ENCODE measurements around the gene KCNIP1. TPM values are rescaled to one million over a fixed set of nuclear protein-coding genes. Genes with fewer than 3 reads are reported as not detected.

Gene KCNIP1
- total RNA-seq, 4 donors from 2014 or later: 0.34 TPM; not detected in 3

- no peaks in the 10 kb centered on the region for H3K27me3 ChIP-seq
- TF ChIP-seq POLR2AphosphoS5 (IDR thresholded peaks at IDR 0.05): no peak
- WGBS: 83% methylated on average over 2 of the region's 2 CpGs
- no peaks in the 10 kb centered on the region for H3K9me3 ChIP-seq
- no peaks in the 10 kb centered on the region for H3K4me1 ChIP-seq
- H3K4me3 ChIP-seq: no peak overlapping the region
- no peak for DNase-seq (ENCODE audit: low spot score in 2 of 2)
- no peak overlapping the region for H3K27ac ChIP-seq
- no peaks in the 10 kb centered on the region for H3K36me3 ChIP-seq
Measured at GRCh38 chr5:170650850-170651249, 147.0 kb downstream of the KCNIP1 start.

GRCh38 chr5:170651604-170652277 lies 147.9 kb downstream of the KCNIP1 start:
- TF ChIP-seq POLR2A (IDR thresholded peaks at IDR 0.05) (no peak), EP300 (IDR thresholded peaks at IDR 0.05) (no peak), CTCF (IDR thresholded peaks at IDR 0.05) (no peak), POLR2AphosphoS5 (IDR thresholded peaks at IDR 0.05) (no peak)
- no peak overlapping the region for H3K4me3 ChIP-seq
- H3K27me3 ChIP-seq: no peaks in the 10 kb centered on the region
- no peaks in the 10 kb centered on the region for H3K4me1 ChIP-seq
- H3K27ac ChIP-seq: no peak overlapping the region
- no peaks in the 10 kb centered on the region for H3K36me3 ChIP-seq
- DNase-seq (ENCODE audit: low spot score in 2 of 2): no peak
- 74% methylated on average over 11 of the region's 11 CpGs for WGBS
- no peaks in the 10 kb centered on the region for H3K9me3 ChIP-seq

- DNase-seq (ENCODE audit: low spot score in 2 of 2): no peak
- Histone ChIP-seq H3K9me3 (no peaks in the 10 kb centered on the region), H3K27me3 (no peaks in the 10 kb centered on the region), H3K4me3 (no peak overlapping the region), H3K36me3 (no peaks in the 10 kb centered on the region), H3K27ac (no peak overlapping the region), H3K4me1 (no peaks in the 10 kb centered on the region)
- TF ChIP-seq POLR2AphosphoS5 (IDR thresholded peaks at IDR 0.05) (no peak), CTCF (IDR thresholded peaks at IDR 0.05) (no peak), EP300 (IDR thresholded peaks at IDR 0.05) (no peak), POLR2A (IDR thresholded peaks at IDR 0.05) (no peak)
- WGBS: 90% methylated on average over 4 of the region's 4 CpGs
Measured at GRCh38 chr5:170655476-170655875, 151.7 kb downstream of the KCNIP1 start.

- TF ChIP-seq EP300 (IDR thresholded peaks at IDR 0.05) (no peak), CTCF (IDR thresholded peaks at IDR 0.05) (no peak), POLR2A (IDR thresholded peaks at IDR 0.05) (no peak), POLR2AphosphoS5 (IDR thresholded peaks at IDR 0.05) (no peak)
- WGBS: 73% methylated on average over 4 of the region's 4 CpGs
- no peaks in the 10 kb centered on the region for H3K4me1 ChIP-seq
- no peak overlapping the region for H3K4me3 ChIP-seq
- no peaks in the 10 kb centered on the region for H3K9me3 ChIP-seq
- no peaks in the 10 kb centered on the region for H3K27me3 ChIP-seq
- H3K36me3 ChIP-seq: no peaks in the 10 kb centered on the region
- DNase-seq (ENCODE audit: low spot score in 2 of 2): no peak
- H3K27ac ChIP-seq: no peak overlapping the region
Measured at GRCh38 chr5:170655920-170656319, 152.1 kb downstream of the KCNIP1 start.

GRCh38 chr5:170656346-170656745 lies 152.5 kb downstream of the KCNIP1 start:
- H3K4me1 ChIP-seq: no peaks in the 10 kb centered on the region
- H3K27ac ChIP-seq: no peak overlapping the region
- no peak for TF ChIP-seq POLR2A (IDR thresholded peaks at IDR 0.05)
- no peak for TF ChIP-seq CTCF (IDR thresholded peaks at IDR 0.05)
- TF ChIP-seq POLR2AphosphoS5 (IDR thresholded peaks at IDR 0.05): no peak
- TF ChIP-seq EP300 (IDR thresholded peaks at IDR 0.05): no peak
- 85% methylated on average over 4 of the region's 4 CpGs for WGBS
- no peaks in the 10 kb centered on the region for H3K27me3 ChIP-seq
- H3K4me3 ChIP-seq: no peak overlapping the region
- no peak for DNase-seq (ENCODE audit: low spot score in 2 of 2)
- H3K36me3 ChIP-seq: no peaks in the 10 kb centered on the region
- no peaks in the 10 kb centered on the region for H3K9me3 ChIP-seq

- no peaks in the 10 kb centered on the region for H3K27me3 ChIP-seq
- no peak for DNase-seq (ENCODE audit: low spot score in 2 of 2)
- WGBS: 69% methylated on average over 4 of the region's 6 CpGs
- no peaks in the 10 kb centered on the region for H3K36me3 ChIP-seq
- no peaks in the 10 kb centered on the region for H3K4me1 ChIP-seq
- no peak overlapping the region for H3K27ac ChIP-seq
- no peak for TF ChIP-seq EP300 (IDR thresholded peaks at IDR 0.05)
- TF ChIP-seq POLR2A (IDR thresholded peaks at IDR 0.05): no peak
- TF ChIP-seq POLR2AphosphoS5 (IDR thresholded peaks at IDR 0.05): no peak
- no peak for TF ChIP-seq CTCF (IDR thresholded peaks at IDR 0.05)
- H3K4me3 ChIP-seq: no peak overlapping the region
- H3K9me3 ChIP-seq: no peaks in the 10 kb centered on the region
Measured at GRCh38 chr5:170660531-170660930, 156.7 kb downstream of the KCNIP1 start.
